IMR-90 (cell line): ENCODE measurements around the gene ABCD1. TPM values are rescaled to one million over a fixed set of nuclear protein-coding genes. Genes with fewer than 3 reads are reported as not detected.

Experiments used
- ATAC-seq: fragments of 200-7000 bp; cut with Tn5 transposase; 2 replicates; pipeline ENCODE4 v1.9.1; 2020; ENCODE audit warnings: low read depth, mild to moderate bottlenecking, moderate library complexity
- BruUV-seq: library from RNA; stranded (reverse); fragments of 400-500 nt; replicated peaks from 2 replicates; lab custom pipeline; 2021; lab: Mats Ljungman, UMichigan
- CTCF ChIA-PET: fragments of 300-600 bp; formaldehyde crosslinking; extraction: SDS; loops from one replicate; lab custom pipeline; 2021; ENCODE audit warnings: antibody characterized with exemption; lab: Yijun Ruan, JAX
- POLR2A ChIA-PET: fragments of 300-600 bp; sonication (Branson Sonifier 250); formaldehyde crosslinking; loops from one replicate; lab custom pipeline; 2022; ENCODE audit warnings: antibody characterized with exemption; ENCODE audit not compliant: unreplicated experiment; lab: Charles Lee
- DNase-seq: peaks from one replicate; pipeline ENCODE4 v3.0.0; 2013
- H2AFZ ChIP-seq: replicated peaks from 2 replicates; pipeline ENCODE3; 2013; ENCODE audit warnings: low read length, mild to moderate bottlenecking; ENCODE audit not compliant: poor library complexity
- H2AK5ac ChIP-seq: 2 replicates; pipeline ENCODE4 v1.6.1; 2013; ENCODE audit warnings: low read depth, low read length, inconsistent platforms
- H2AK9ac ChIP-seq: replicated peaks from 2 replicates; pipeline ENCODE3; 2013; ENCODE audit warnings: mild to moderate bottlenecking, low read depth, low read length, moderate library complexity; ENCODE audit not compliant: poor library complexity
- H2BK120ac ChIP-seq: 2 replicates; pipeline ENCODE4 v1.6.1; 2013; ENCODE audit warnings: low read depth, low read length, inconsistent platforms
- H2BK15ac ChIP-seq: 3 replicates; pipeline ENCODE4 v1.6.1; 2013; ENCODE audit warnings: low read depth, low read length, inconsistent platforms
- H2BK20ac ChIP-seq: 2 replicates; pipeline ENCODE4 v1.6.1; 2013; ENCODE audit warnings: low read depth, mild to moderate bottlenecking, inconsistent platforms, low read length, moderate library complexity
- H2BK5ac ChIP-seq: 2 replicates; pipeline ENCODE4 v1.6.1; 2013; ENCODE audit warnings: mild to moderate bottlenecking, low read depth, low read length, inconsistent platforms; ENCODE audit not compliant: poor library complexity, severe bottlenecking
- H3K14ac ChIP-seq: replicated peaks from 2 replicates; pipeline ENCODE4 v1.6.1; 2013; ENCODE audit warnings: low read depth, low read length, inconsistent platforms
- H3K18ac ChIP-seq: 2 replicates; pipeline ENCODE4 v1.6.1; 2013; ENCODE audit warnings: low read depth, low read length, control low read depth
- H3K23ac ChIP-seq: 2 replicates; pipeline ENCODE4 v1.6.1; 2013; ENCODE audit warnings: low read depth, low read length, inconsistent platforms
- H3K27ac ChIP-seq: 2 replicates; pipeline ENCODE4 v1.5.1; 2013; ENCODE audit warnings: mild to moderate bottlenecking, control low read depth, low read length; ENCODE audit not compliant: insufficient read depth
- H3K27me3 ChIP-seq: 2 replicates; pipeline ENCODE4 v1.6.1; 2013; ENCODE audit warnings: low read length; ENCODE audit not compliant: control insufficient read depth, insufficient read depth
- H3K36me3 ChIP-seq: 2 replicates; pipeline ENCODE4 v1.6.1; 2013; ENCODE audit warnings: low read length, mixed read lengths; ENCODE audit not compliant: control insufficient read depth, insufficient read depth
- H3K4ac ChIP-seq: 2 replicates; pipeline ENCODE4 v1.6.1; 2013; ENCODE audit warnings: low read depth, low read length, inconsistent platforms
- H3K4me1 ChIP-seq: 2 replicates; pipeline ENCODE4 v1.6.1; 2013; ENCODE audit warnings: low read length, mixed read lengths; ENCODE audit not compliant: control insufficient read depth, insufficient read depth
- H3K4me2 ChIP-seq: 2 replicates; pipeline ENCODE4 v1.6.1; 2013; ENCODE audit warnings: low read depth, mild to moderate bottlenecking, control low read depth, low read length, moderate library complexity
- H3K4me3 ChIP-seq: 2 replicates; pipeline ENCODE4 v1.5.1; 2013; ENCODE audit warnings: low read depth, mild to moderate bottlenecking, control low read depth, low read length, moderate library complexity; ENCODE audit not compliant: insufficient read depth
- H3K56ac ChIP-seq: 2 replicates; pipeline ENCODE4 v1.6.1; 2013; ENCODE audit warnings: low read length, inconsistent platforms; ENCODE audit not compliant: insufficient read depth; ENCODE audit errors: extremely low read depth
- H3K79me1 ChIP-seq, 2 experiments: 2 replicates each; pipeline ENCODE4 v1.6.1; 2013; ENCODE audit warnings: low read length in 2 of 2, inconsistent platforms in 1 of 2, low read depth in 1 of 2
- H3K9ac ChIP-seq: 2 replicates; pipeline ENCODE4 v1.6.1; 2013; ENCODE audit warnings: low read depth, low read length, control low read depth
- H3K9me1 ChIP-seq: 2 replicates; pipeline ENCODE4 v1.6.1; 2013; ENCODE audit warnings: low read length, inconsistent platforms; ENCODE audit not compliant: insufficient read depth
- H3K9me3 ChIP-seq: 2 replicates; pipeline ENCODE4 v1.6.1; 2013; ENCODE audit warnings: low read length; ENCODE audit not compliant: control insufficient read depth, insufficient read depth
- H4K20me1 ChIP-seq: 2 replicates; pipeline ENCODE4 v1.6.1; 2013; ENCODE audit warnings: low read length, inconsistent platforms; ENCODE audit not compliant: insufficient read depth
- H4K5ac ChIP-seq: 2 replicates; pipeline ENCODE4 v1.6.1; 2013; ENCODE audit warnings: mild to moderate bottlenecking, low read depth, low read length, control low read depth
- H4K8ac ChIP-seq, 2 experiments: 2 replicates each; pipeline ENCODE4 v1.6.1; 2013; ENCODE audit warnings: low read depth in 2 of 2, low read length in 2 of 2, control low read depth in 1 of 2, inconsistent platforms in 1 of 2
- H4K91ac ChIP-seq: 2 replicates; pipeline ENCODE4 v1.6.1; 2013; ENCODE audit warnings: low read depth, low read length, inconsistent platforms; ENCODE audit not compliant: insufficient read depth
- BHLHE40 ChIP-seq: fragments of 150-350 bp; IDR thresholded peaks from 2 replicates; pipeline ENCODE4 v1.6.1; 2016; ENCODE audit warnings: mild to moderate bottlenecking, low read depth, low read length
- CEBPB ChIP-seq: IDR thresholded peaks from 2 replicates; pipeline ENCODE4 v1.6.1; 2012; ENCODE audit warnings: low read depth, low read length, improper control_type of control experiment
- CHD1 ChIP-seq: IDR thresholded peaks from 2 replicates; pipeline ENCODE4 v1.6.1; 2012; ENCODE audit warnings: low read depth, low read length, improper control_type of control experiment
- FOS ChIP-seq: fragments of 150-350 bp; IDR thresholded peaks from 2 replicates; pipeline ENCODE4 v1.6.1; 2016; ENCODE audit warnings: low read depth, low read length
- MAFK ChIP-seq: IDR thresholded peaks from 2 replicates; pipeline ENCODE4 v1.6.1; 2012; ENCODE audit warnings: low read depth, low read length, improper control_type of control experiment
- MAZ ChIP-seq: IDR thresholded peaks from 2 replicates; pipeline ENCODE4 v1.6.1; 2012; ENCODE audit warnings: low read depth, mild to moderate bottlenecking, low read length, improper control_type of control experiment, moderate library complexity, borderline replicate concordance
- MXI1 ChIP-seq: IDR thresholded peaks from 2 replicates; pipeline ENCODE4 v1.6.1; 2012; ENCODE audit warnings: low read depth, mild to moderate bottlenecking, low read length, moderate library complexity, borderline replicate concordance
- NFE2L2 ChIP-seq: fragments of 150-350 bp; IDR thresholded peaks from 2 replicates; pipeline ENCODE4 v1.6.1; 2016; ENCODE audit warnings: low read depth, mild to moderate bottlenecking, low read length
- POLR2A ChIP-seq: IDR thresholded peaks from 2 replicates; pipeline ENCODE4 v1.6.1; 2012; ENCODE audit warnings: mild to moderate bottlenecking, low read depth, low read length
- RAD21 ChIP-seq: IDR thresholded peaks from 2 replicates; pipeline ENCODE4 v1.6.1; 2012; ENCODE audit warnings: low read length, improper control_type of control experiment
- RCOR1 ChIP-seq: IDR thresholded peaks from 2 replicates; pipeline ENCODE4 v1.6.1; 2012; ENCODE audit warnings: mild to moderate bottlenecking, low read length, improper control_type of control experiment; ENCODE audit not compliant: insufficient replicate concordance
- RFX5 ChIP-seq: IDR thresholded peaks from 2 replicates; pipeline ENCODE4 v1.8.0; 2012; ENCODE audit warnings: low read depth, mild to moderate bottlenecking, low read length, moderate library complexity
- SMC3 ChIP-seq: fragments of 150-350 bp; IDR thresholded peaks from 2 replicates; pipeline ENCODE4 v1.6.1; 2016; ENCODE audit warnings: low read depth, mild to moderate bottlenecking, antibody characterized with exemption, low read length, moderate library complexity
- WGBS, 2 experiments: methylation state at CpG; one replicate each; pipeline versions ENCODE4 v1.1.5 to v1.1.7; 2013; ENCODE audit warnings: missing lambda C conversion rate in 2 of 2; ENCODE audit not compliant: insufficient read length in 1 of 2; ENCODE audit errors: extremely low coverage in 2 of 2; 5-methylcytosine and 5-hydroxymethylcytosine counted together
- dilution Hi-C: fragments of 300-500 bp; cut with HindIII; formaldehyde crosslinking; loops from one replicate; pipeline ENCODE4 v1.14.3; 2018; ENCODE audit warnings: low sequenced_read_pairs; ENCODE audit not compliant: unreplicated experiment
- in situ Hi-C: fragments of 300-500 bp; cut with MboI; formaldehyde crosslinking; loops from 3 replicates; pipeline ENCODE4 v1.14.3; 2019; ENCODE audit warnings: low sequenced_read_pairs, inconsistent platforms, mixed read lengths
- intact Hi-C: fragments of 100-400 bp; cut with micrococcal nuclease; formaldehyde crosslinking; loops from 2 replicates; pipeline ENCODE4 v1.10.0; 2022
- polyA plus RNA-seq, 3 experiments: library from polyadenylated mRNA; depleted of rRNA; stranded (reverse); fragments of >200 nt; gene quantifications; 2 replicates each; pipeline ENCODE4 v1.2.3, GENCODE V29; 2012; ENCODE audit warnings: low replicate concordance in 1 of 3
- total RNA-seq: library from RNA; depleted of rRNA; stranded (reverse); fragments of >200 nt; gene quantifications from 2 replicates; pipeline ENCODE4 v1.2.3, GENCODE V29; 2012
- TF ChIP-seq, protein P1 (sequence below): conservative IDR thresholded peaks from 2 replicates; pipeline ENCODE4 v1.5.1; 2012; ENCODE audit warnings: mild to moderate bottlenecking, low read depth, low read length, improper control_type of control experiment
- TF ChIP-seq, protein P2 (sequence below): fragments of 150-350 bp; IDR thresholded peaks from 2 replicates; pipeline ENCODE4 v1.6.1; 2016; ENCODE audit warnings: low read depth, mild to moderate bottlenecking, low read length, moderate library complexity, borderline replicate concordance
- TF ChIP-seq, protein P3 (sequence below): fragments of 150-350 bp; IDR thresholded peaks from 2 replicates; pipeline ENCODE4 v1.6.1; 2017; ENCODE audit warnings: mild to moderate bottlenecking, antibody characterized with exemption, low read length, low read depth

The ABCD1 gene
- total and polyA plus RNA-seq, 2 of the 4 experiments (the other 2 are of a cell fraction), result 4.3 to 7.0 TPM

DNA sequence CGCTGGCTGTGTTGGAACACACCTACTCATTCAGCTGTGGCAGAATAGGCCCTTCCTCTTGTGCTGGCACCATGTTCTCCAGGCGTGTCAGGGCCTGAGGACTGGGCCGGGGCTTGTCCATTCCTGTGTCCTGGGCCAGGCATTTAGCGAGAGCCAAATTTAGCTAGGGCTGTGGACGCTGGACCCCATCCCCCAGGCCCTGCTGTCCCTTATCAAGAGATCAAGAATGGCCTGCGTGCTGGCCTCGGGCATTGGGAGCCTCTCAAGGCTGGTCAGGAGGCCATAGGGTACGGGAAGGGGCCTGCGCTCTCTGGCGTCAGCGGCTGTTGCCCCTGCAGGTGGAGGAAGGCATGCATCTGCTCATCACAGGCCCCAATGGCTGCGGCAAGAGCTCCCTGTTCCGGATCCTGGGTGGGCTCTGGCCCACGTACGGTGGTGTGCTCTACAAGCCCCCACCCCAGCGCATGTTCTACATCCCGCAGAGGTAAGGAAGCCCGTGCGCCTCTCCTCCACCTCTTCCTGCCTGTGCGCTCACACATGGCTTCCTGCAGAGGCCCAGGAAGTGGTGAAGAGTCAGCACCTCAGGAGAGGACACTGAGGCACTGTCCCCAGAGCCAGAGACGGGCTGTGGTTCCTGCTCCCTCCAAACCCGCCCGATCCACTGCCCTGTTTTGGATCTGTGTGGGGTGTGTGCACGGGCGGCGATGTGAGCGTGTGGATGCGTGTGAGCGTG is 15.3 kb downstream of the ABCD1 start:
- Histone ChIP-seq H2AK9ac (peak overlapping the region; percentile 28), H2AFZ (no peak overlapping the region), H2BK5ac (no peak overlapping the region), H3K36me3 (peaks cover 10% of the 10 kb centered on the region; the same call in 1 of the 2 replicates), H3K4me1 (peaks cover 3% of the 10 kb centered on the region; the same call in 1 of the 2 replicates), H3K79me1 (no peaks in the 10 kb centered on the region), H3K14ac (no peak overlapping the region), H2BK20ac (no peak overlapping the region), H3K4me3 (no peak overlapping the region), H4K5ac (no peak overlapping the region), H3K4ac (no peak overlapping the region), H4K20me1 (no peaks in the 10 kb centered on the region), H2AK5ac (no peak overlapping the region), H3K18ac (no peak overlapping the region), H3K27me3 (no peaks in the 10 kb centered on the region), H2BK120ac (no peak overlapping the region), H3K9me1 (no peaks in the 10 kb centered on the region), H3K9ac (no peak overlapping the region), H3K27ac (no peak overlapping the region), H2BK15ac (no peak overlapping the region), H3K4me2 (no peak overlapping the region), H4K91ac (no peak overlapping the region), H3K56ac (no peak overlapping the region), H3K23ac (no peak overlapping the region), H3K9me3 (0 out of 2 replicates have a peak, but pooled peaks cover 1% of the 10 kb centered on the region), H4K8ac (no peak overlapping the region)
- WGBS, 2 experiments, result 97% methylated on average over 14 of the region's 29 CpGs; no CpG with 5 or more reads in 1 of the 2 experiments
- ATAC-seq, result no peak
- no TSS peak for BruUV-seq
- DNase-seq, result no peak
- dilution Hi-C loops (no loop called here), intact Hi-C loops (no loop called here), in situ Hi-C loops (no loop called here)
- TF ChIP-seq POLR2A (no peak), MXI1 (no peak), MAFK (no peak), MAZ (no peak), BHLHE40 (no peak), SMC3 (no peak), RAD21 (no peak), RCOR1 (no peak), CEBPB (no peak), NFE2L2 (no peak), CHD1 (no peak), RFX5 (no peak), FOS (no peak)
- TF ChIP-seq, protein P1, sequence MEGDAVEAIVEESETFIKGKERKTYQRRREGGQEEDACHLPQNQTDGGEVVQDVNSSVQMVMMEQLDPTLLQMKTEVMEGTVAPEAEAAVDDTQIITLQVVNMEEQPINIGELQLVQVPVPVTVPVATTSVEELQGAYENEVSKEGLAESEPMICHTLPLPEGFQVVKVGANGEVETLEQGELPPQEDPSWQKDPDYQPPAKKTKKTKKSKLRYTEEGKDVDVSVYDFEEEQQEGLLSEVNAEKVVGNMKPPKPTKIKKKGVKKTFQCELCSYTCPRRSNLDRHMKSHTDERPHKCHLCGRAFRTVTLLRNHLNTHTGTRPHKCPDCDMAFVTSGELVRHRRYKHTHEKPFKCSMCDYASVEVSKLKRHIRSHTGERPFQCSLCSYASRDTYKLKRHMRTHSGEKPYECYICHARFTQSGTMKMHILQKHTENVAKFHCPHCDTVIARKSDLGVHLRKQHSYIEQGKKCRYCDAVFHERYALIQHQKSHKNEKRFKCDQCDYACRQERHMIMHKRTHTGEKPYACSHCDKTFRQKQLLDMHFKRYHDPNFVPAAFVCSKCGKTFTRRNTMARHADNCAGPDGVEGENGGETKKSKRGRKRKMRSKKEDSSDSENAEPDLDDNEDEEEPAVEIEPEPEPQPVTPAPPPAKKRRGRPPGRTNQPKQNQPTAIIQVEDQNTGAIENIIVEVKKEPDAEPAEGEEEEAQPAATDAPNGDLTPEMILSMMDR, result no peak
- TF ChIP-seq, protein P2, sequence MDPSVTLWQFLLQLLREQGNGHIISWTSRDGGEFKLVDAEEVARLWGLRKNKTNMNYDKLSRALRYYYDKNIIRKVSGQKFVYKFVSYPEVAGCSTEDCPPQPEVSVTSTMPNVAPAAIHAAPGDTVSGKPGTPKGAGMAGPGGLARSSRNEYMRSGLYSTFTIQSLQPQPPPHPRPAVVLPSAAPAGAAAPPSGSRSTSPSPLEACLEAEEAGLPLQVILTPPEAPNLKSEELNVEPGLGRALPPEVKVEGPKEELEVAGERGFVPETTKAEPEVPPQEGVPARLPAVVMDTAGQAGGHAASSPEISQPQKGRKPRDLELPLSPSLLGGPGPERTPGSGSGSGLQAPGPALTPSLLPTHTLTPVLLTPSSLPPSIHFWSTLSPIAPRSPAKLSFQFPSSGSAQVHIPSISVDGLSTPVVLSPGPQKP, result no peak
- TF ChIP-seq, protein P3, sequence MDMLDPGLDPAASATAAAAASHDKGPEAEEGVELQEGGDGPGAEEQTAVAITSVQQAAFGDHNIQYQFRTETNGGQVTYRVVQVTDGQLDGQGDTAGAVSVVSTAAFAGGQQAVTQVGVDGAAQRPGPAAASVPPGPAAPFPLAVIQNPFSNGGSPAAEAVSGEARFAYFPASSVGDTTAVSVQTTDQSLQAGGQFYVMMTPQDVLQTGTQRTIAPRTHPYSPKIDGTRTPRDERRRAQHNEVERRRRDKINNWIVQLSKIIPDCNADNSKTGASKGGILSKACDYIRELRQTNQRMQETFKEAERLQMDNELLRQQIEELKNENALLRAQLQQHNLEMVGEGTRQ, result no peak
- ChIA-PET CTCF (no interaction called here), POLR2A (no interaction called here)
